HG02870 (cell line): ENCODE results near the gene TPPP.

Source experiments
- ATAC-seq: cut with Tn5 transposase; IDR thresholded peaks from one replicate; pipeline ENCODE4 v1.9.1; 2021; ENCODE audit warnings: mild to moderate bottlenecking, moderate library complexity; ENCODE audit not compliant: unreplicated experiment

The TPPP gene

DNA sequence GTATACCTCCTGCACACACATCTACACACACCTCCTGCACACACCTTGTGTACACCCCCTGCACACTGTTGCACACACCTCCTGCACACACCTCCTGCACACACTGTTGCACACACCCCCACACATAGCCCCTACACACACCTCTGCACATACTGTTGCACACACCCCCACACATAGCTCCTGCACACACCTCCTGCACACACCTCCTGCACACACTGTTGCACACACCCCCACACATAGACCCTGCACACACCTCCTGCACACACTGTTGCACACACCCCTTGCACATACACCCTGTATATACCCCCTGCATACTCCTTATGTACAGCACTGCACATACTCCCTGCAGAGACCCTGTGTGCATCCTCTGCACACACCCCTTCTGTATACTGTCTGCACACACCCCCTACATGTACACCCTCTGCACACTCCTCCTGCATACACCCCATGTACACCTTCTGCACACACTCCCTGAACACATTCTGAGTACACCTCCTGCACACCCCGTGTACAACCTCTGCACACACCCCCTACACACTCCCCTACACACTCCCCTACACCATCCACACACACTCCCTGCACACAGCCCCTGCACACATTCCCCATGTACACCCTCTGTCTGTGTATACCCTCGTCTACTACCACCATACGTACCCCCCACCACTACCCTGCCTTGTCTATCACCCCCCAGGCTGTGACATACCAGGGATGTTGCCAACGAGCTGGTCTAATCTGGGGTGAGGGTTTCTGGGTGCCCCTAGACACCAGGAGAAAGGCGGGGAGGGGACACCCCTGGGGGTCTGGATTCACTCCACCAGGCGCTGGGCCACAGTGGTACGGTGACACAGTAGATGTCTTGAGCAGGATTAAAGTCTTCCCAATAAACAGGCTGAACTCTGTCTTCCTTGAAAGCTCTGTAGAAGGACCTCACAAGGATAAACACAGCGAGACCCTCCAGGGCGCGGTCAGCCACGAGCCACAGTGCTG, 82.1 kb downstream of the TPPP start:
- ATAC-seq: no peak

DNA sequence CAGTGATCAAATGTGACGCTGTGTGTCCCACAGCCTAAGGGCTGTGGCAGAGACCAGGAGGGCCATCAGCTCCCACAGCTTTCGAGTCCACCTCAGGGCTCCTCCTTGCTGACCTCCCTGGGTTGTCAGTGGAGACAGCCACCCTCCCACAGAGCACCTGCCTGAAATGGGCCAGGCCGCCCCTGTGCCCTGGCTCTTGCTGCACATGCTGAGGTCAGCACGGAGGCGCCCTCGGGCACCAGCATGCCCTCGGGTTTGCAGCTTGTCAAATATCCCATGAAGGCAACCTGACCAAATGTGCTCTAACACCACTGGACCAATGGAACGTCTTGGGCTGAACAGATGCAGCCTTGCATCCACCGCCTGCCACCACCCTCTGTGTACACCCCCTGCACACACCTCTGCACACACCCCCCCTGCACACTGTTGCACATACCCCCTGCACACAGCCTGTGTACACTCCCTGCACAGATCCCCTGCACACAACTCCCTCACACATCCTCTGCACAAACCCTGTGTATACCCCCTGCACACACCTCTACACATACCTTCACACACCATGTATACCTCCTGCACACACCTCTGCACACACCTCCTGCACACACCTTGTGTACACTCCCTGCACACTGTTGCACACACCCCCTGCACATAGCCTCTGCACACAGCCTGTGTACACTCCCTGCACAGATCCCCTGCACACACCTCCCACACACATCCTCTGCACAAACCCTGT, 83.0 kb downstream of the TPPP start:
- ATAC-seq: no peak
